GM18511 (cell line): ENCODE results near the gene PIGW.

Experiments
- ATAC-seq: cut with Tn5 transposase; IDR thresholded peaks from one replicate; pipeline ENCODE4 v1.9.1; 2021; ENCODE audit warnings: mild to moderate bottlenecking, moderate library complexity; ENCODE audit not compliant: unreplicated experiment

Gene PIGW

GRCh38 chr17:36545077-36545464, 10.3 kb downstream of the PIGW start:
- peak; percentile 37 for ATAC-seq

DNA sequence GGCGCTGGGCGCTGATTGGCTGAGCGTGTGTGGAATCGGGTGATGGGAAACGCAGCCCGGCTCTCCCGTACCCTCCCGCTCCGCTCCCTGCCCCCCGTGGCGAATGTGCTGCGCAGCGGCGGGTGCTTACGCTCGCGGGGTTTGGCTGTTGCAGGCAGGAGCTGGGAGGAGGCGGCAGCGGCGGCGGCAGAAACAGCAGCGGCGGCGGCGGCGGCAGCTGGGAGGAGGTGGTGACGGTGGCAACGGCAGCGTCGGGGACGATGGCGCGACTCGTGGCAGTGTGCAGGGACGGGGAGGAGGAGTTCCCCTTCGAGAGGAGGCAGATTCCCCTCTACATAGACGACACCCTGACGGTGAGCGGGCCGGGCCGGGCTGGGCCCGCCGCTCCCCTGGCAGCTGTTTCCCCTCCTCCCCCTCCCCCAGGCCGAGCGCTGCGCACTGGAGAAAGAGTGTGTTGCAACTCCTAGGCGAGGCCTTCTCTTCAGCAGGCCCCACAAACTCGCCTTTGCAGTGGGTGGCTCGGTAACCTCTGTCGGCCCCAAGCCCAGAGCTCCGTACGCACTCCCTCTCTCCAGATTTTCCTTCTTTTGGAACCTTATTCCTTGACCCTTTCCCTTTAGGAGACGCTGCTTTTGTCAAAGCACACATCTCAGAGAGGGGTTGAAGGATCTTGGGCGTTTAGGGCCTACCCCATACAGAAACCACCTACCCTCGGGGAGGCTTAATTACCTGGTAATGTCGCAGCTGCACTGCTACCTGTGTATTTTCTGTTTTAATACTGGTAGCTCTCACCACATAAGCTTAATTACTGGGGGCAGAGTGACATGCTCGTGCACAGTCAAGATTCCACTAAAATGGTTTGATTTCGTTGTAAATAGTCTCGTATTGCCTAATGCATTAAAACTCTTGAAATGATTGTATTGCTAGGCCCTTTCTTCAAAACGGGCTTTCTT, 11.0 kb downstream of the PIGW start:
- ATAC-seq: peak; percentile 79

- no peak for ATAC-seq
Measured at GRCh38 chr17:36546418-36547093, 11.8 kb downstream of the PIGW start.

- no peak for ATAC-seq
Measured at GRCh38 chr17:36547776-36548175, 13.0 kb downstream of the PIGW start.

GRCh38 chr17:36550491-36551417, 16.0 kb downstream of the PIGW start:
- ATAC-seq: no peak

DNA sequence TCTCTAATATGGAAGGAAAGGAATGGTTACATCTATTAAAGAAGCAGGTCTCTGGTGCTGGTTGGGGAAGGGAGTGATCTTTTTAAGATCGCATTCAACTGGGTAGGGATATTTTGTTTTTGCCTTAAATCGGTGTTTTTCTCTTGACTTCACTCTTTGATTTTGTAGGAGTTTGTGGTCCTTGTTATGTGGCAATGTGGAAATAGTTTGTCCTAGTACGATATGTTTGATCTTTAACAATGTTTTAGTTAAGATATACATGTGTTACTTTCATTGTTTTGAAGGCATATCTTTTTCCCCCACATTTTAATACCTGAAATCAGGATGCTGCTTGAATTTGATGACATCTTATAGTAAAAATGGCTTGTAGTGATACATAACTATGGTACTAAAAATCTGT, 18.7 kb downstream of the PIGW start:
- ATAC-seq: no peak

DNA sequence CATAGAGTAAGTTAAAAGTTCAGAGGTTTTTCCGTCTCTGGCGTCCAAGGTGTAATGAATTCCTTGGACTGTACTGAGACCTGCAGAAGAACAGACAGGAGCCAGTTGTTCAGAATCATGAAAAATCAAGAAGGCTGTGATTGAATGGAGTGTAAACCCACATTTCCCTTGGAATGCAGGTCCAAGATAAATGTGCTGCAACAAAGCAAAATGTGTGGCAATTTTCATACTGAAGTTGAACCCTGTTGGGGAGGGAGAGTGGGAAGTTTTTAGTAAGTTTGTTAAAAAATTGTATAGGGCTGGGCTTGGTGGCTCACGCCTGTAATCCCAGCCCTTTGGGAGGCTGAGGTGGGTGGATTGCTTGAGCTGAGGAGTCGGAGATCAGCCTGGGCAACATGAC, 31.3 kb downstream of the PIGW start:
- no peak for ATAC-seq

- no peak for ATAC-seq
Measured at GRCh38 chr17:36575028-36575427, 40.2 kb downstream of the PIGW start.

DNA sequence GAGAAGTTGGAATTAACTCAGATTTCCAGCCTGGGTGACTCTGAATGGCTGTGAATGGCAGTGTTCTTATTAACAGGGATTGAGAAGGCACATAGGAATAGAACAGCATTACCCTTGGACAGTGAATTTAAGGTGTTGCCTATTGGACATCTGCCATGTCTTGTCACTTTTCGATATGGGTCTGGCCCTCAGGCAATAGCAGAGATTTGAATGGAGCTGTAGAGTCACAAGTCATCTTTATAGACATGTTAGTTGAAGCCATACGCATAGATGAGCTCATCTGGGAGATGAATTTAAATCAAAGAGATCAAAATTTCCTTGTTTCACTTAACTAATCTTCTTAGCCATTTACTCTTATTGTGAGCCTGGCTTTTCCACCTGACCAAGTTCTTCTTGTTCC, 42.0 kb downstream of the PIGW start:
- no peak for ATAC-seq

GRCh38 chr17:36578671-36579070, 43.9 kb downstream of the PIGW start:
- ATAC-seq: no peak

DNA sequence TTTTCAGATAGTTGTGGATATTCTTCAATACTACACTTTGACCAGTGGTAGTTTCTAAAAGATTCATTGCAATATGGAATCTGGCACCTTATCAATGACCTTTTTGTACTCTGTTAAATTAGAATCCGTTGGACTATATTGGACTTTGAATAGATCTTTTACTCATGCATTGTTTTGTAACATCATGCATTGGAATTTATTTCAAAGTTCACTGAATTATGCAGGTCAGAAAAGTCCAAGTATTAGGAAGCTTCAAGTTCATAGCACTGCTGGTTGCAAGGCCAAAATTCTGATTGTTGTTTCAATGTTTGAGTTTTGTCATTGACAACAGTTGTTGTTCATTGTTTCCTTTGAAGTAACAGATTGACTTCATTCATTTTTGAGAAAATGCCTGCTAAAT, 49.0 kb downstream of the PIGW start:
- no peak for ATAC-seq

- no peak for ATAC-seq
Measured at GRCh38 chr17:36586138-36586537, 51.4 kb downstream of the PIGW start.
